NCI-H2227 (cell line): ENCODE results near the gene VARS1.
A peak's percentile ranks its signal among the peaks of the same experiment; 100 is the strongest.

Experiments
- DNase-seq: peaks from one replicate; lab custom pipeline; 2025; ENCODE audit not compliant: unreplicated experiment; lab: John Stamatoyannopoulos, UW

The VARS1 gene

DNA sequence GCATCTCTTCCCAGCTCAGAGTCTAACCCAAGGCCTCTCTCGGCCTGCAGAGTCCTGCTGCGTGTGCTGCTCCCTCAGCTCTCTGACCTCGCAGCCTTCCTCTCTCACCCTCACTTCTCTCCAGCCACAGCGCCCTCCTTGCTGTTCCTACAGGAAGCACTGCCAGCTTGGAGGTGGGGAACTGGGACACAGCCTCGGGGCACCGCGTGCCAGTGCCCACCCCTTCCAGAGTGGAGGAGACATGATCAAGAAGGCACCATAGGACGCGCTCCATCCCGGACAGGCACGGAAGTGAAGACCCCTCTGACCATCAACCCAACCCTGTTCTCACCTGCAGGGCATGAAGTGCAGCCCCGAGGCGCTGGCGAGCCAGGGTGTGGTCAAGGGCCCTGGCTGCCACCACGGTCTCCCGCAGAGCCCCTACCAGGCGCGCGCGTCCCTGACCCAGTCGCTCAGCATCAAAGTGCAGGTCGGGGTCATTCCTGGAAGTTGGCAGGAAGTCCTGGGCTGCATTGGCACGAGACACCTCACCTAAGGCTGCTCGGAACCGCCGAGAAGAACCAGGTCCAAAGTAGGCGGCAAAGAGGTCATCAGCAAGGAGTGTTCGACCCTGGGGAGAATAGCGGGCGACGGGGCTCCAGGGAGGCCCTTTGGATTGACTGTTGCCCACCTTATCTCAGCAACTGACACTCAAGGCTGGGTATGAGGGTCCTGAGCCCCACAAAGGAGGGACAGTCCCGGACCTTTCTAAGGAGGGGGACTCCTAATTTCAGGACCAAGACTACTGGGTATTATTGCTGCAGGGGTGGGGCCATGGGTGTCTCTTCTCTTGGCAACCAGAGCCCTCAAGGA lies 19.7 kb downstream of the VARS1 start:
- no peak for DNase-seq

DNA sequence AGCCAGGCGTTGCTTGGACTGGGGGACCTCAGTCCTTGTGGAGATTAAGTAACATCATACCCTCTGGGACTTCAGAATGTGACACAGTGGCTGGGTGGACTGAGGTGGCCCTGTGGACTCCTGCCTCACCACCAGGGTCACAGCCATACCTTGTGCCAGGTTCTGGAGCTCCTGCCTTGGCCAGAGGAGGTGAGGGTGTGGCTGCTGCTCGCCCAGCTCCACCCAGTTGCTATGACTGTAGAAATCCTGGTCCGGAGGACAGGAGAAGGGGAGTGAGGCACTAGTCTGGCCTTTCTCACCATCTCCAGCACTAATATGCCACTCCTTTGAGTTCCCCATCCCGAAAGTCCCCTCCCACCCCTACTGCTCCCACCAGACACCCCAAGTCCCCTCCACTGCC lies 20.4 kb downstream of the VARS1 start:
- DNase-seq, result no peak

DNA sequence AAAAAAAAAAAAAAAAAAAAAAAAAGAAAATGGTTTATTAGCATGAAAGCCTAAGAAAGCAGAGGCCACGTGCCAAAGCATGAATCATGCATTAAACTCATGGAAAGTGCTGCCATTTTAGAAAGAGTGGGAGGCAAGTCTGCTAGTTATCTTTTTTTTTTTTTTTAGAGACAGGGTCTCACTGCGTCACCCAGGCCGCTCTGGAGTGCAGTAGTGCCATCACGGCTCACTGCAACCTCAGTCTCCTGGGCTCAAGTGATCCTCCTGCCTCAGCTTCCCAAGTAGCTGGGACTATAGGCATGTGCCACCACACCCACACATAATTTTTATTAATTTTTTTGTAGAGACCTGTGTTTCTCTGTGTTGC lies 23.6 kb downstream of the VARS1 start:
- DNase-seq, result no peak

DNA sequence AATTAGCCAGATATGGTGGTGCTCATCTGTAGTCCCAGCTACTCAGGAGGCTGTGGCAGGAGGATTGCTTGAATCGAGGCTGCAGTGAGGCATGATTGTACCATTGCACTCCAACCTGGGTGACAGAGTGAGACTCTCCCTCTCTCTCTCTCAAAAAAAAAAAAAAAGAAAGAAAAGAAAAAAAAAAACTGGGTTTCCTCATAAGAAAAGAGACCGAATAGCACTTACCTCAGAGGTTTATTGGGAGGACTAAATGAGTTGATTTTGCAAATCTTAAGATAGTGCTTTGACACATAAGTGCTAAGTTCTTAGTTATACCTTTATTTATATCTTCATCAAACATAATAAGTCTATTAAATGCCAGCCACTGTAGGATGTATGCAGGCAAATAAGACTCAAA lies 24.7 kb downstream of the VARS1 start:
- no peak for DNase-seq

DNA sequence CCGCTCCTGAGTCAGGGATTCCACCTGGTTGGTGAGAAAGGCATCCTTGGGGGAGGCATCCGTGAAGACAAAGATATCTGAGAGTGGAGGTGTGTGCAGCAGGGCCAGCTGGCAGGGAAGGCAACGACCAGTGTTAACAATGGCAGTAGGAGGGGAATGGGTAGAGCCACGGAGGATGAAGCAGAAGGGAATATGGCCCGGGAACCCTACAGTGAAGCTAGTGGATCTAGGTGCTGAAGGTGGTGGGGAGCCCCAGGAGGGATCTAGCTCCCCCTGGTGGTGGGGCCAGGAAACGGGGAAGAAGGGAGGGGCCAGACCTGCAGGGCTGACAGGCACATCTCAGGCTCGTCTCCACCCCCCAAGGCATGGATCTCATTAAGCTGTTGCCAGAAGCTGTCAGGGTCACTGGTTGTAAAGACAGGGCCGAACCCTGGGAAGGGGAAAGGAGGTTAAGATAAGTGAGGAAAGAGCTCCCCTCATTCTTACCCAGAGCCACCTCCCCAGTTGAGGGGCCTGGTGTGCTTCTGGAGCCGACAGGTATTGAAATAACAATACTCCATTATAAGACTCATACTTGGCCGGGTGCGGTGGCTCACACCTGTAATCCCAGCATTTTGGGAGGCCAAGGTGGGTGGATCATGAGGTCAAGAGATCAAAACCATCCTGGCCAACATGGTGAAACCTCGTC lies 25.7 kb downstream of the VARS1 start:
- peak; percentile 38 for DNase-seq

DNA sequence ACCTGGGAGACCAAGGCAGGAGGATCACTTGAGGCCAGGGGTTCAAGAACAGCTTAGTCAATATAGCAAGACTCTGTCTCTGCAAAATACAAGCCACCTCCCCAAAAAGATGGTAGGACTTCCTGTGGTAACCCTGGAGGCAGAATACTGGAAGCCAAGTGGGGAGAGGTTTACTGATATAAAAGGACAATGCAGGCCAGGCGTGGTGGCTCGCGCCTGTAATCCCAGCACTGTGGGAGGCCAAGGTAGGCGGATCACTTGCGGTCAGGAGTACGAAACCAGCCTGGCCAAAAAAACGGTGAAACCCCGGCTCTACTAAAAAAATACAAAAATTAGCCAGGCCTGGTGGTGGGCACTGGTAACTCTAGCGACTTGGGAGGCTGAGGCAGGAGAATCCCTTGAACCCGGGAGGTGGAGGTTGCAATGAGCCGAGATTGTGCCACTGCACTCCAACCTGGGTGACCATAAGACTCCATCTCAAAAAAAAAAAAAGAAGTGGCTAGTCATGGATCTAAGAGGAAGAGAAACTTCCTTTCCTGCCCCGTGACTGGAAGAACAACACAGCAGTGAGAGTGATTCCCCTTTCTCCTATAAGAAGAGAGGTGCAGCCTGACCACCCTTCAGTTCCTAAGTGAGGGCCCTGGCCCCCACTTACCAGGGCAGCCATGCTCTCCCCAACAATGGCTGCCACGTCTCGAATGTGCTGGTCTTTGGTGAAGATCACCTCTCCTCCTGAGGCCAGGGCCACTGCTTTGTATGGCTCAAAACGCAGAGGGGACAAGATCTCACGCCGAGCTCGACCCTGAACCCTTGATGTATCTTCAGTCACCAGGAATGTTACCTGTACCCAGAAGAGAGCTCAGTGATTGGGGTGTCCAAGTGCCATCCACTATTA lies 26.9 kb downstream of the VARS1 start:
- DNase-seq, result no peak

DNA sequence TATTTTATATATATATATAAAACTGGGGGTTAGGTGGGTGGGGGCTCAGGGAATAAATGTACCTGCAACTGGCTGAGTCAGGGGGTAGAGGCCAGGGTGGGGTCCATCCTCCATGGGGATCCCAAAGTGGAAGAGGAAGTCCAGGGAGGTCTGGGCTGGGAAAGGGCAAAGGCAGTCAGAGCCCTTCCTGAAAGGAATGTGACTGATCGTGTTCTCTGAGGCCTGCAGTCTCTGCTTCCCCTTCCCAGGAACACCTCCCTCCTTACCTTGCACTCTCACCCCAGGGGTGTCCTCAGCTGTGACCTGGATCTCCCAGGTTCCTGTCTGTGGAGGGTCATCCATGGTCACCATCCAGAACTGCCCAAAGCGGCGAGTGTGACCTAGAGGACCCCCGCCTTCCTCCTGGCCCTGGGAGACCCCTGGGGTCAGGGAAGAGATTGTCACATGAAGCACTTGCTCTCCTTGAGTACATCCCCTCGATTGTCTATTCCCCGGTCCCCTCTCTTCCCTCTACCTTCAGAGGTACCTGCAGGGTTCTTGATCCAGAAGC lies 28.4 kb downstream of the VARS1 start:
- no peak for DNase-seq

DNA sequence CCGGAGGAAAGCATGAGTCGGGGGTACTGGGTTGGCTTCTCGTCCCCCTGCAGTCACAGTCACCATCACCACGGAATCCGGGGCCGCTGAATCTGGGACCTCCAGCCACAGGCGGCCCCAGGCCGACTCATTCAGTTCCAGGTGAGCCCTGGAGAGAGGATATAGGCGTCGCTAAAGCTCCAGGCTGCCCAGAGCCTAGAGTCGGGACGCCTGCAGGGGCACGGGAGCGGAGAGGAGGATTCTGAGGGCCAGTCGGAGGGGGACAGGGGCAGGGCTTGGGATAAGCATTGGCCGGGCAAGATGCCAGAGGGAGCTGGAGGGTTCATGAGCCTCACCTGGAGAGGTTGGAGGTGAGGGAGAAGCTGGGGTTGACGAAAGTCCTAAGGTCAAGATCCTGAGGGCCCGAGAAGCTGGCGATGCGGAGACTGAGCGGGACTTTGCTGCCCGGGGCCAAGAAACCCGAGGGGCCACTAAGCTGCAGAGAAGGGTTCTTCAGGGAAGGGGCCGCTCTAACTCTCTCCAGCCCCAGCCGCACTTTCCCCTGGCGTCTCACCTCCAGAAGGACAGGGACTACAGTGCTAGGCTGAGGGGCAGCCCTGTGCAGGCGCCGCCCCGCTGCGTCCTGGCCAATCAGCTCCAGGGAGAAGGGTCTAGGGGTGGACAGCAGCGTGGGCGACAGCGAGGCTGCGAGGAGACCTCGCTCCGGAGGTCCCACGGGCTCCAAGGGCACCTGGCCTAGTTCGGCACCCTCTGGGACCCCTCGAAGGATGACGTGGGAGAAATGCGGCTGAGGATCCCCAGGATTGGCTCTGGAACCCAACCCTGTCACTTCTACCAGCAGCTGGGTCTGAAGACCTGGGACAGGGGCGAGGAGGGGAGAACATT lies 29.4 kb downstream of the VARS1 start:
- no peak for DNase-seq

DNA sequence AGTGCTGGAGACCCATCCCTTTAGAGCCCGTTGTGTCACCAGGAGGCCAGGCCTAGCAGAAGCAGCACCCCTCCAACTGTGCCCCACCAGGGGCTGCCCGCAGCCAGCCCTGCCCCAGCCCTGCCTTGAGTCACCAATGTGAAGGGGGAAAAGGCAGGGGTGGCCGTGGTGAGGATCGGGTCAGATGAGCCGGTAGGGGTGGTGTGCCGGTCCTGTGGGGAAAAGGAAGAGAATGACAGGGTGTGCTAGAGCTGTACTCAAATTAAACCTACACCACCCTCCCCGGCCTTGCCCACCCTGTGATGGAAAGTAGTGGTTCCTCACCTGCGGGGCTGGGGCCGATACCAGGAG lies 30.0 kb downstream of the VARS1 start:
- DNase-seq, result no peak

DNA sequence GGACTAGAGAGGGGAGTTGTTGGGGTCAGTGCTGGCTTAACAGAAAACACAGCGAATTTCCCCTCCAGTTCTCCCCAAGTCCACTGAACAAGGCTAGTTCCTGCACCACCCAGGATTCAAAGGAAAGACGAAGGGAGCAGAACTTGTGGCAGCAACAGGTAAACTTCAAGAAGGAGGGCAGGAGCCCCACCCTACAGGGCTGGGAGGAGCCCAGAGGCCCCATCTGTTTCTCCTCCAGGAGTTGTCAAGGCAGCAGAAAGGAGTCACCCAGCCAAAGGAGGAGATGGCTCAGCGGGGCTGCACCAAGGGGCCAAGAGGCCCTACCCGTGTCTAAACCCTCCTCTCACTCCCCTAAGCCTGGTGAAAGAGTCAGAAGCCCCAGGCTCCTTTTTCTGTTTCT lies 31.4 kb downstream of the VARS1 start:
- DNase-seq, result no peak

DNA sequence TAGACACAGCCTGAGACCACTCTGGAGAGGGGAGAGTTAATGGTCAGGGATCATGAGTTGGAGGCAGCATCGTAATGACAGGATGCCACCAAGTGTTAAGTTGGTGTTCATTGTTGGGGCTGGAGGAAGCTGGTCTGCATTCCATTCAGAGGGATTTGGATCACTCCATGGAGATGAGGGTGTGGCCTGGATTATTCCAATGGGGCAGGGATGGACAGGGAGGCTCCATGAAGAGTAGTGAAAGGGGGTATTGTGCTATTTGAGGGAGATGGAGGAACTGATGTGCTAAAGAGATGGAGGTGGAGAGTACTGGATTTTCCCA lies 32.0 kb downstream of the VARS1 start:
- no peak for DNase-seq

DNA sequence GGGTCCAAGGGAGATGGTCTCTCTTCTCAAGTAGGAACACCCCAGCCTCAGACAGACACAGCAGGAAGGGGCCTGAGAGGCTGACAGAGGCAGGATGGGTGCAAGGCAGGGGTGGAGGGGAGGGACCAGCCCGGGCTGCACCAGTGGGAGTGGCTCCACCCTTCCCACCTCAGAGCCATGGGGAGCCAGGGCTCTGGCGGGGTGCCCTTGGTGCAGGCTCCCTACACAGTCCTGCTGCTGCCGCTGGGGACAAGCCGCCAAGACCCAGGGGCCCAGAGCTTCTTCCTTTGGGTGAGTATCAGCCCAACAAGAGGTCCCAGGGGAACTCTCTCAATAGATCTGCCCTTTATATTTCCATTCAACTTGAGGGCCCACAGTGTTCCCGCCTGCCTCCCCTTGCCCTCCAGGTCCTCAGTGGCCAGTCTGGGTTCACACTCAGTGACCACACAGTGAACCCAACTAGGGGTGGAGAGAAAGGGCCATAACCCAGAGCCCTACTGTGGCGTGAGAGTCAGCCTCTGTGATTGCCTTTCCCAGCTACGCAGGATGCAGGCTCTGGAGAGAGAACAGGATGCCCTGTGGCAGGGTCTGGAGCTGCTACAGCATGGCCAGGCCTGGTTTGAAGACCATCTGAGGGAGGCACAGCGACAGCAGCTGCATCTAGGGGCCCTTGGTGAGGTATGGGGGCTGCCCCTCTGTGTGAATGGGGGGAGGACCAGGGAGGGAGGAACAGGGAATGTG lies 32.5 kb downstream of the VARS1 start:
- DNase-seq, result no peak

DNA sequence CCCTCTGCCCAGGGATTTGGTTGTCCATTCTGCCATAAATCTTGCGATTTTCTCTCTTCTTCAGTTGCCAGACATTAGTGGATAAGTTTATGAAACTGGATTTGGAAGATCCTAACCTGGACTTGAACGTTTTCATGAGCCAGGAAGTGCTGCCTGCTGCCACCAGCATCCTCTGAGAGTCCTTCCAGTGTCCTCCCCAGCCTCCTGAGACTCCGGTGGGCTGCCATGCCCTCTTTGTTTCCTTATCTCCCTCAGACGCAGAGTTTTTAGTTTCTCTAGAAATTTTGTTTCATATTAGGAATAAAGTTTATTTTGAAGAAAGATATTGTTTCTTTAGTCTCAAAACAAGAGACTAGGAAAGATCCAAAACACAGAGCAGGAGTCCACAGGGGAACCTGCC lies 33.2 kb downstream of the VARS1 start, which contains the start of gene SAPCD1:
SAPCD1 (plus strand) TSS at position 301 of the 400 bp plus-strand sequence. CDS start 399 bp downstream, outside the sequence.
- DNase-seq, result no peak

DNA sequence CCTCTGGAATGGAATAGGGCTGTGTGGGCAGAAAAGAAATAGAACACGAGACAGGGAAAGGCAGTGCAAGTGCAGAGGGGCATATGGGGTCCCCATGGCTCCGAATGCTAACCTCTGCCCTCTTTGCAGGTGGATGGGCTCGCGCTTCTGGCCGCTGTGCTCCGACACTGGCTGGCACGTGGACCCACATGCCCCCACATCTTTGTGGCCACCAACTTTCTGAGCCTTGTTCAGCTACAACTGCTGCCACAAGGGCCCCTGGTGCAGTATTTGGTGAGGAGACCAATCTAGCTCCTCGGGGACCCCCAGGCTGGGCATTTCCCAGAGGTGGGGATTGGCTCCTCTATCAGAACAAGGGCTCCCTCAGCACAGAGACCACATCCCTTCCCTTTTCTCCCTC lies 34.2 kb downstream of the VARS1 start:
- no peak for DNase-seq

DNA sequence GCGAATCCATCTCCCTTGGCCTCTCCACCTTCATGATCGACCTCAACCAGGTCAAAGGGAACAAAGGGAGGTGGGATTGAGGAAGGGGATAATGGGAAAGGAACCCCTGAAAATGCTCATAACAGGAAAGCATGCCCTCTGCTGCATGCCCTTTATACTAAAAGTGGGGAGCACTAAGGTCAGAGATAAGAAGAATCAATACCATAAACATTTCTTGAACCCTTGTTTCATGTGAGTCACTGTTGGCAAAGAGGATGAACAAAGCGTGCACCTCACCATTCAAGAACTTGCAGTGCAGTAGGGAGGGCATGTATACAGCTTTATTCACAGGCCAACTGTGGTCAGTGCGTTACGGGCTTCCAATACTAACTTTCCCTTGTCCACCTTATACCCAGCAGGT lies 34.8 kb downstream of the VARS1 start:
- DNase-seq, result no peak

DNA sequence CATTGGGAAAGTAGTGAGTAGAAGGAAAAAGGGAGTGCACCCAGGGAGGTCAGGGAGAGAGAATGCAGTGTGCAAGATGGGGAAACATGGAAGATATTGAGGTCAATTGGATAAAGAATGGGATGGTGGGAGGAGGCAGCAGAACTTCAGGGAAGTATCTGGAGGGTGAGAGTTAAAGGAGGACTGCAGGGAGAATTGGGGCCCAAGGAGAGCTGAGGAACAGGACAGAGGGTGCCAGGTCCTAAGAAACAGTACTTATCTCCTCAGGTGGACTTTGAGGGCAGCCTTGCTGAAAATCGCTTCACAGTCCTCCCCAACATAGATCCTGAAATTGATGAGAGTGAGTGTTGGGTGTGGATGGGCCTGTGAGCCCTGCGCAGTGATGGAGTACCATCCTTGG lies 37.3 kb downstream of the VARS1 start:
- DNase-seq, result no peak

DNA sequence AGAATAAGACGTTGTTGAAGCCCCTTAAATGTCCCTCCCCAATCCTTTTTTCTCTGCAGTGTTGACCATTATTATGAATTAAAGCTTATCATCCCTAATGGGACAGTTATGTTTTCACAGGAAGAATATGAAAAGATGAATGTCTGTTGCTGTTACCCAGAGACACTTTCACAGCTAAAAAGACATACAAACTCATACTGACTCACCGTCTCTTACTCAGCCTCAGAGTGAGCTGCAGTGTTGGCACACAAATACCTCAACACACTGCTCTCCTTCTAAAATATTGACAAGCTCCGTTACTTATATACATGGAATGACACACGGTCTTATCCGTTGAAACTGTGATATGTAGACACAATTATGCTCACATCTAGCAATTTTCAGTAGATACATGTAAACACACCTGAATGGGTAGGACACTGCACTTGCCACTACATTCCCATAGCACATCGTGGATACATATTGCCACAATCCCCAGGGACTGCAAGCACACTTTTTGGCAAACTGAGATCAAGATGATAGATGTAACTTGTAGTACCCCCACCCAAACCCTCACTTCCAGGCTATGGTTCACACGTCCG lies 42.7 kb downstream of the VARS1 start:
- no peak for DNase-seq

DNA sequence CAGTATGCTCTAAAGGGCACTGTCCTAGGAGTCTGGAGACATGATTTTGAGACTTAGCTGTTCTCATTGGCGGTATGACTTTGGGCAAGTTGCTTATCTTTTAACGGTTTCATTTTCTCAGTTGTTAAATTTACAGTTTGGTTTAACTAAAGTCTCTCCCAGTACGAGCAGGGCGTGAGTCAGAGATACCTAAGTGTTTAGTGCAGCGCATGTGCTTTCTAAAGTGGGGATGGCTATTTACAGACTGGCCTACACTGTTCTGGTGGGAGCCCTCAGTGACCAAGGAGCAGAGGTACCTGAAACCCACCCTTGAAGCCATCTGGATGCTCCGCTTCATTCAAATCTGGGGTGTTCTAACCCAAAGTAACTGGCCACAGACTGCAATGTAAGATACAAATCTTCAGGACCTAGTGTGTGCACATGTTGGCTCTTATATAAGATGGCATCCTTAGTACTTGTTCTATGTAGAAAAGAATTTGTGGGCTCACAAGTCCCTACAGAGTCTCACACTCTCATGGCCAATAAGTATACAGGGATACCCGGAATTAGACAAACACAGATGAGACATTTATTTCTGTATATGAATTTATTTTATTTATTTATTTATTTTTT lies 45.0 kb downstream of the VARS1 start:
- DNase-seq, result no peak
